ENCODE measurements around the gene SRD5A2.

DNA sequence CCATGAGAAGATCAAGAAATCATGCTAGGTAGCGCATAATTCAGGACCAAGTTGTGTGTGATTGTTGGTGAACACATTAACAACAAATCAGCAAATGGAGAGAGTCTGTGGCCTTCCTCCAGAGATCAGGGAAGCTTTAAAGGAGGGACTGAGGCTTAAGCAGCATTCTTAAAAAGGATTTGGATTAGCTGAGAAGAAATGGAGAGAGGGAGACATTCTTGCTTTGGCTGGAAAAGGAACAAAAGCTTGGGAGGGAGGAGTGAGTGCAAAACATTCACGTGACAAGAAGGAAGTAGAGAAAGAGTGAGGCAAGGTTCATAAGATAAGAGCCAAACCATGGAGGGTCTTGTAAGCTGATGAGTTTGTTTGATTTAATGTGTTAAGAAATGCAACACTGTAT, 75.6 kb downstream of the SRD5A2 start:
- TF ChIP-seq EGR1 (IDR thresholded peaks at IDR 0.05) (no peak), RAD21 (IDR thresholded peaks at IDR 0.05; ENCODE audit: low read depth) (no peak), ZBTB7A (IDR thresholded peaks at IDR 0.05; ENCODE audit: low read depth) (no peak), CREB1 (IDR thresholded peaks at IDR 0.05; ENCODE audit: low read depth) (no peak), EP300 (IDR thresholded peaks at IDR 0.05; ENCODE audit: borderline replicate concordance) (no peak), CEBPB (IDR thresholded peaks at IDR 0.05) (no peak), TCF12 (IDR thresholded peaks at IDR 0.05; ENCODE audit: low read depth) (no peak)
- TF ChIP-seq, protein P1, sequence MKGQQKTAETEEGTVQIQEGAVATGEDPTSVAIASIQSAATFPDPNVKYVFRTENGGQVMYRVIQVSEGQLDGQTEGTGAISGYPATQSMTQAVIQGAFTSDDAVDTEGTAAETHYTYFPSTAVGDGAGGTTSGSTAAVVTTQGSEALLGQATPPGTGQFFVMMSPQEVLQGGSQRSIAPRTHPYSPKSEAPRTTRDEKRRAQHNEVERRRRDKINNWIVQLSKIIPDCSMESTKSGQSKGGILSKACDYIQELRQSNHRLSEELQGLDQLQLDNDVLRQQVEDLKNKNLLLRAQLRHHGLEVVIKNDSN (IDR thresholded peaks at IDR 0.05), result no peak

Measured in Ishikawa (cell line).